Measurements from ENCODE around the gene COX7C.
"Not testable (repeated sequence)": the region's sequence is repeated elsewhere in the genome, so short reads cannot be mapped to it uniquely, and the experiment has no call there.

COX7C gene, protein sequence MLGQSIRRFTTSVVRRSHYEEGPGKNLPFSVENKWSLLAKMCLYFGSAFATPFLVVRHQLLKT

DNA sequence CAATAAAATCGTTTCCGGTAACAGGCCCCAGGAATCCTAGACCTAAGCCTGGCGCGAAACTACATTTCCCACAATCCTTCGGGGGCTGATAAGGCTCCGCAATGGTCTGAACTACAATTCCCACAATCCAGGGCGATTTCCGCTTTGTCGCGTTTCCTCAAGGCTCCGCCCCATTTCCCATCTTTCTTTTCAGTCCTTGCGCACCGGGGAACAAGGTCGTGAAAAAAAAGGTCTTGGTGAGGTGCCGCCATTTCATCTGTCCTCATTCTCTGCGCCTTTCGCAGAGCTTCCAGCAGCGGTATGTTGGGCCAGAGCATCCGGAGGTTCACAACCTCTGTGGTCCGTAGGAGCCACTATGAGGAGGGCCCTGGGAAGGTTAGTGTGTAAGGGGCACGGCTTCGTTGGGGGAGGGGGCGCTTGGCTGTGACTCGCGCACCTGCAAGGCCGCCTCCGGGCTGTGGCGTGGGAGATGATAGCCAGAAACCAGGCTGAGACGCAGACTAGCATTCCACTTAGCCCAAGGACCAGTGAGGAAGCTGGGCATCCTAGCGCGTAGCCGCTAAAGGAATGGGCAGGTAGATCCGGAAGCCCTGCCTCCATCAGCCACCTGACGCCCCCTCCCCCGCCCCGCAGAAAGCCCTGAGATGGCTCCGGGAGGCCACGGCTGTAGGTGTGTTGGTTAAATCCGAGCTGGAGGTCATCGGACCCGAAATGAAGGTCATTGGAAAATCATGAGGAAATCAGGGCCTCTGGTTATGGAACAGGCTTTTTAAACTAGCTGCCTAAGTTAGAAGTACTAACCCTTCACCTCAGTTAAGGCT, at the start of gene COX7C:
Gene COX7C, plus strand, starts transcription at position 186 of the 821 bp plus-strand sequence. Its CDS starts 115 bp downstream, at position 301.
- peak; percentile 68 to 92 for DNase-seq (ENCODE audit: low spot score in 2 of 2)
- H3K36me3 Mint-ChIP-seq, result peaks cover 56% of the 10 kb centered on the region
- peak; percentile 99 for ATAC-seq

DNA sequence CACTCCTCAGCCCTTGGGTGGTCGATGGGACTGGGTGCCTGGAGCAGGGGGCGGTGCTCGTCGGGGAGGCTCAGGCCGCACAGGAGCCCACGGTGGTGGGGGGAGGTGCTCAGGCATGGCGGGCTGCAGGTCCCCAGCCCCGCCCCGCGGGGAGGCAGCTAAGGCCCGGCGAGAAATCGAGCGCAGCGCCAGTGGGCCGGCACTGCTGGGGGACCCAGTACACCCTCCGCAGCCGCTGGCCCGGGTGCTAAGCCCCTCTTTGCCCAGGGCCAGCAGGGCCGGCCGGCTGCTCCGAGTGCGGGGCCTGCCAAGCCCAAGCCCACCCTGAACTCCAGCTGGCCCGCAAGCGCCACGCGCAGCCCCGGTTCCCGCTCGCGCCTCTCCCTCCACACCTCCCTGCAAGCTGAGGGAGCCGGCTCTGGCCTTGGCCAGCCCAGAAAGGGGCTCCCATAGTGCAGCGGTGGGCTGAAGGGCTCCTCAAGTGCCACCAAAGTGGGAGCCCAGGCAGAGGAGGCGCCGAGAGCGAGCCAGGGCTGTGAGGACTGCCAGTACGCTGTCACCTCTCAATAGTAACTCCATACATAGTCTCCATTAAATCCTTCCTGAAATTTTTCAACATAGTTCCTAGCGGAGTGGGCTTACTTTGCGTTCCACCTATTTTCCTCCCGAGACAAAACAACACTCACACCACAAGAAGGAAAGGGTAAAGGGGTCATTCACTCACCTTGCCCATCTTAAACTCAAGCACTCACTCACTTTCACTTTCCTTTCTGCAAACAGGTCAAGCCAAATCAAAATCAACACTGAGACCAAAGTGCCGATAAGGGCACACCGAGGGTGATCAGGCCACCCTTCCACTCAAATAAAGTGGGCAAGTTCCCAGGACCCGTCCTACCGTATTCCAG, 48.0 kb upstream of the COX7C start:
- H3K27ac Mint-ChIP-seq; H3K9me3 Mint-ChIP-seq; H3K4me1 Mint-ChIP-seq; H3K36me3 Mint-ChIP-seq; ATAC-seq; H3K4me3 Mint-ChIP-seq; DNase-seq (ENCODE audit: low spot score in 2 of 2): not testable (repeated sequence)

More for the DNA sequence above, at the start of gene COX7C:
- Mint-ChIP-seq H3K4me3 (peak within 1 kb of the TSS; percentile 97), H3K9me3 (peaks cover 3% of the 10 kb centered on the region), H3K27ac (peak within 1 kb of the TSS; percentile 99), H3K4me1 (peaks cover 24% of the 10 kb centered on the region)

GRCh38 chr5:86570427-86571083, 47.2 kb upstream of the COX7C start:
- Mint-ChIP-seq H3K4me1 (peaks cover 7% of the 10 kb centered on the region), H3K9me3 (no peaks in the 10 kb centered on the region), H3K4me3 (no peak overlapping the region), H3K27ac (no peak overlapping the region), H3K36me3 (no peaks in the 10 kb centered on the region)
- no peak for ATAC-seq
- no peak for DNase-seq (ENCODE audit: low spot score in 2 of 2)

DNA sequence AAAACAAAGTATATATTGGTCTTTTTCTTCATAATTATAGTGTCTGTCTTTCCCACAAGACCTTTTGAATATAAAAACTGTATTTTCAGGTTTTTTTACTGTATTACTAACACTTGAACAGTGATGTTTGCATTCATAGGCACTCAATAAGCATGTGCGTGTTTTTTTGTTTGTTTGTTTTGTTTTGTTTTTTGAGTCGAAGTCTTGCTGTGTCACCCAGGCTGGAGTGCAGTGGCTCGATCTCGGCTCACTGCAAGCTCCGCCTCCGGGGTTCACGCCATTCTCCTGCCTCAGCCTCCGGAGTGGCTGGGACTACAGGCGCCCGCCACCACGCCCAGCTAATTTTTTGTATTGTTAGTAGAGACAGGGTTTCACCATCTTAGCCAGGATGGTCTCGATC, 46.6 kb upstream of the COX7C start:
- not testable (repeated sequence) for DNase-seq (ENCODE audit: low spot score in 2 of 2); H3K4me3 Mint-ChIP-seq; H3K4me1 Mint-ChIP-seq; ATAC-seq; H3K36me3 Mint-ChIP-seq; H3K27ac Mint-ChIP-seq; H3K9me3 Mint-ChIP-seq

GRCh38 chr5:86572825-86573517, 44.8 kb upstream of the COX7C start:
- no peak overlapping the region for H3K4me3 Mint-ChIP-seq
- no peaks in the 10 kb centered on the region for H3K9me3 Mint-ChIP-seq
- ATAC-seq (no peak), DNase-seq (ENCODE audit: low spot score in 2 of 2) (no peak)
- H3K27ac Mint-ChIP-seq, result no peak overlapping the region
- peaks cover 7% of the 10 kb centered on the region for H3K4me1 Mint-ChIP-seq
- no peaks in the 10 kb centered on the region for H3K36me3 Mint-ChIP-seq

DNA sequence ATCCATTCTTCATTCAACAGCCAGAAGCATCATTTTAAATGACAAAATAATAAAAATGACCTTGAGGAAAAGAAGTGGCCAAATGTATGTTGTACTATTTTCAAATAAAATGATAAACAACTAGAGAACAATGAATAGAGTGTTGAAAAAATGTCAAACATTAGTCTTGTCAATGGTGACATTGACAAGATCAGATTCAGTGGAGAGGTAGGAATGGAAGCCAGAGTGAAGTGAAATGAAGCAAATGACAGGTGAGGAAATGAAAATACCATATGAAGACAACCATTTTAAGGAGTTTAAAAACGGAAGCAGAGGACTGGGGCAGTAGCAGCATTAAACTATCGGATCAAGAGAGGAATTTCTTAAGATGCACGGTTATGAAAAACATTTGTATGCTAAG, 38.2 kb upstream of the COX7C start:
- no peak for DNase-seq (ENCODE audit: low spot score in 2 of 2)
- no peak for ATAC-seq
- H3K4me3 Mint-ChIP-seq, result no peak overlapping the region
- H3K9me3 Mint-ChIP-seq, result no peaks in the 10 kb centered on the region
- no peaks in the 10 kb centered on the region for H3K36me3 Mint-ChIP-seq
- no peaks in the 10 kb centered on the region for H3K4me1 Mint-ChIP-seq
- H3K27ac Mint-ChIP-seq, result no peak overlapping the region

GRCh38 chr5:86596476-86596875, 21.3 kb upstream of the COX7C start:
- no peaks in the 10 kb centered on the region for H3K4me1 Mint-ChIP-seq
- H3K27ac Mint-ChIP-seq, result no peak overlapping the region
- no peaks in the 10 kb centered on the region for H3K9me3 Mint-ChIP-seq
- DNase-seq (ENCODE audit: low spot score in 2 of 2), result no peak
- no peaks in the 10 kb centered on the region for H3K36me3 Mint-ChIP-seq
- no peak for ATAC-seq
- H3K4me3 Mint-ChIP-seq, result no peak overlapping the region

DNA sequence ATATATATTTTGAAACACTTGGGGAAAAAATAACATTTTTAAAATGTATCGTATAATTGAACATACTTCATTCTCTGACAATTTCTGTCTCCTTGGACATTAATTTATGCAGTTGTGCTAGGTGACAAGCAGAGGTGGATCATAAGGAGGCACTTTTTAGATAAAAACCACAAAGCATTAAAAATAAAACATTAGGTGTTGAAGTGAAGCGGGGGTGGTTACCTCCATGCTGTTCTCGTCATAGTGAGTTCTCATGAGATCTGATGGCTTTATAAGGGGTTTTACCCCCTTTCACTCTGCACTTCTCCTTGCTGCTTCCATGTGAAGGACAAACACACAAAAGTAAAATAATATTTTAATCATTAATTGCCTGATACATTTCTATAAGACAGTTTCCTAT, 11.9 kb upstream of the COX7C start:
- H3K27ac Mint-ChIP-seq, result no peak overlapping the region
- no peak for DNase-seq (ENCODE audit: low spot score in 2 of 2)
- no peak overlapping the region for H3K4me3 Mint-ChIP-seq
- ATAC-seq, result no peak
- H3K4me1 Mint-ChIP-seq, result no peaks in the 10 kb centered on the region
- no peaks in the 10 kb centered on the region for H3K36me3 Mint-ChIP-seq
- H3K9me3 Mint-ChIP-seq, result no peaks in the 10 kb centered on the region

- Mint-ChIP-seq H3K36me3 (peaks cover 11% of the 10 kb centered on the region), H3K27ac (no peak overlapping the region), H3K4me1 (peaks cover 10% of the 10 kb centered on the region), H3K9me3 (peaks cover 3% of the 10 kb centered on the region), H3K4me3 (no peak overlapping the region)
- no peak for DNase-seq (ENCODE audit: low spot score in 2 of 2)
- ATAC-seq, result no peak
Observed at GRCh38 chr5:86613455-86613854, 4.3 kb upstream of the COX7C start.

DNA sequence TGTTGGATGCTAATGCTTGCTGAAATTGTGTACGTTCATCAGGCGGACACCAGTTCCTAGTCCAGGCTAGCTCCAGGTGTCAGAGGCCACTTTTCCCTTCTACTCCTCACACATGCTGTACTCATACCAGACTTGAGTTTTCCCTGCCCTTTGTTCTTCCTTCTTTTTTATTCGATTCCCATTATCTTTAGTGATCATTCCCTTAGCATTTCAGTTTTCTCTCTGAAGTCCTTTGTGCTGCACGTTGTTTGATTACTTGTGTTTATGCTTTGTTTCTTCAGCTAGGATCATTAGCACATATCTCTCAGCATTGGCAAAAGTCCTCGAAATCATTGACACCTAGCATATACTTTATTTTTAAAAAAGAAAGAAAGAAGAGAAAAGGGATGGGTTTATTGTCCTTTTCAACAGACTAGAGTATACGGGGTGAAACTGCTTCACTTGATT, 409 bp upstream of the COX7C start:
- Mint-ChIP-seq H3K9me3 (peaks cover 3% of the 10 kb centered on the region), H3K36me3 (peaks cover 49% of the 10 kb centered on the region), H3K4me1 (peaks cover 24% of the 10 kb centered on the region), H3K27ac (peak overlapping the region; percentile 99), H3K4me3 (peak overlapping the region; percentile 97)
- DNase-seq (ENCODE audit: low spot score in 2 of 2) (no peak), ATAC-seq (no peak)

GRCh38 chr5:86623785-86624483, 6.2 kb downstream of the COX7C start:
- ATAC-seq (no peak), DNase-seq (ENCODE audit: low spot score in 2 of 2) (no peak)
- Mint-ChIP-seq H3K36me3 (peaks cover 46% of the 10 kb centered on the region), H3K9me3 (no peaks in the 10 kb centered on the region), H3K4me1 (peaks cover 13% of the 10 kb centered on the region), H3K27ac (no peak overlapping the region), H3K4me3 (no peak overlapping the region)

- DNase-seq (ENCODE audit: low spot score in 2 of 2) (no peak), ATAC-seq (no peak)
- H3K4me3 Mint-ChIP-seq, result no peak overlapping the region
- peaks cover 34% of the 10 kb centered on the region for H3K36me3 Mint-ChIP-seq
- no peaks in the 10 kb centered on the region for H3K9me3 Mint-ChIP-seq
- H3K4me1 Mint-ChIP-seq, result peaks cover under 1% of the 10 kb centered on the region
- H3K27ac Mint-ChIP-seq, result no peak overlapping the region
Observed at GRCh38 chr5:86625148-86625547, 7.4 kb downstream of the COX7C start.

DNA sequence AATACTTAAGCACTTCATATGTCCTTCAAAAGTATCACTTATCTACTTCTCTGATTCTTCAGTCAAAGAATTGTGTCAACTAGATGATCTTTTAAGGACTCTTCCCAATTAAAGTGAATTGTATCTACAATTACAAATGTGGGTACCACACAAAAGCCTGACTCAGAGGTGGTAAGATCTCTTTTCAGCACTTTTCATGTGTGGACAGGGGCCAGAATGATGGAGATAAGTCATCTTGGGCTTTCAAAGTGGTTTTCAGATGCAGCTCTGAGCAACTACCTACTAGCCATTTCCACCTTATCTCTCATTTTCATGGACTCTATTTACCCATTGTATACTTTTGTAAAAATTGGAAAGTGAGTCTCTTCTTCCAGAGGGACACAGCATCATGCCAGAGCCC, 8.4 kb downstream of the COX7C start:
- no peak overlapping the region for H3K27ac Mint-ChIP-seq
- H3K4me3 Mint-ChIP-seq, result no peak overlapping the region
- ATAC-seq (no peak), DNase-seq (ENCODE audit: low spot score in 2 of 2) (no peak)
- H3K36me3 Mint-ChIP-seq, result peaks cover 24% of the 10 kb centered on the region
- H3K4me1 Mint-ChIP-seq, result no peaks in the 10 kb centered on the region
- H3K9me3 Mint-ChIP-seq, result no peaks in the 10 kb centered on the region

DNA sequence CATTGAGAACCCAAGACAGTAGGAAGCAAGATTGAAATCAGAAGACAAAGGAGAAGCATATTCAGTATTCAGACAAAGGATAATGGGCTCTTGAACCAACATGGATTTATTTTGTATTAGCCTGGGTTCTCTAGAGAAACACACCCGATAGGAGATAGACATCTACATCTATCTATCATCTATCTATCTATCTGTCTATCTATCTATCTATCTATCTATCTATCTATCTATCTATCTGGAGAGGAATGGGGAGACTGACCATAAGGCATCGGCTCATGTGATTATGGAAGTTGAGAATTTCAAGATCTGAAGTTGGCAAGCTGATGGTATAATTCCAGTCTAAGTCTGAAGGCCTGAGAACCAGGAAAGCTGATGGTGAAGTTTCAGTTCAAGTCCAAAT, 13.4 kb downstream of the COX7C start:
- H3K9me3 Mint-ChIP-seq, result no peaks in the 10 kb centered on the region
- DNase-seq (ENCODE audit: low spot score in 2 of 2) (no peak), ATAC-seq (no peak)
- H3K36me3 Mint-ChIP-seq, result no peaks in the 10 kb centered on the region
- no peak overlapping the region for H3K4me3 Mint-ChIP-seq
- no peak overlapping the region for H3K27ac Mint-ChIP-seq
- no peaks in the 10 kb centered on the region for H3K4me1 Mint-ChIP-seq
